ENCODE measurements around the gene RNF224.
"Not testable (repeated sequence)": the region's sequence is repeated elsewhere in the genome, so short reads cannot be mapped to it uniquely, and the experiment has no call there.

The RNF224 gene

DNA sequence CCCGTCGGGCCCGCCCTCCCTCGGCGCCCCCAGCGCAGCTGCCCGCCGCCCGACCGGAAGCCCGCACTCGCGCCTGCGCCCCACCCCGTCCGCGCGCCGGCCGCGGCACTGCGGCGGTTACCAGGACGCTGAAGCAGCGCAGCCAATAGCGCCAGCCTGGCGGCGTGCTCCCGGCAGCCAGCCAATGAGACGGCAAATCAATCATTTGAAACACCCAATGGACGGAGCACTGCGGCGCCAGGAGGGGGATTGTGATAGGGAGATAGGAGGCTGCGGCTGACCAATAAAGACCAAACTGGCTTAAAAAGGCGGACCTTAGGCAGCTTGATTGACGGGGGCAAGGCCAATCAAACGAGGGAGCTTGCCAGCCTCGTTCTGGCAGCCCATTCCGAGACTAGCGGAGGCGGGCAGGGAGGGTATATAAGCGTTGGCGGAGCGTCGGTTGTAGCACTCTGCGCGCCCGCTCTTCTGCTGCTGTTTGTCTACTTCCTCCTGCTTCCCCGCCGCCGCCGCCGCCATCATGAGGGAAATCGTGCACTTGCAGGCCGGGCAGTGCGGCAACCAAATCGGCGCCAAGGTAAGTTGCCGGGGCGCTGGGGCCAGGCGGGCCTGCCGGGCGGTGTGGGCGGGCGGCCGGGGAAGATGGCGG is 13.7 kb downstream of the RNF224 start, which contains the start of gene TUBB4B:
TSS of gene TUBB4B (plus strand) at position 447 of the 649 bp plus-strand sequence. CDS start at position 521, 74 bp downstream.
- peak; percentile 89 to 96 for DNase-seq (ENCODE audit: low read depth in 2 of 2)

- DNase-seq (ENCODE audit: low read depth in 2 of 2): peak; percentile 65 to 69
These were observed 14.4 kb downstream of the RNF224 start for GRCh38 chr9:137241490-137242268.

DNA sequence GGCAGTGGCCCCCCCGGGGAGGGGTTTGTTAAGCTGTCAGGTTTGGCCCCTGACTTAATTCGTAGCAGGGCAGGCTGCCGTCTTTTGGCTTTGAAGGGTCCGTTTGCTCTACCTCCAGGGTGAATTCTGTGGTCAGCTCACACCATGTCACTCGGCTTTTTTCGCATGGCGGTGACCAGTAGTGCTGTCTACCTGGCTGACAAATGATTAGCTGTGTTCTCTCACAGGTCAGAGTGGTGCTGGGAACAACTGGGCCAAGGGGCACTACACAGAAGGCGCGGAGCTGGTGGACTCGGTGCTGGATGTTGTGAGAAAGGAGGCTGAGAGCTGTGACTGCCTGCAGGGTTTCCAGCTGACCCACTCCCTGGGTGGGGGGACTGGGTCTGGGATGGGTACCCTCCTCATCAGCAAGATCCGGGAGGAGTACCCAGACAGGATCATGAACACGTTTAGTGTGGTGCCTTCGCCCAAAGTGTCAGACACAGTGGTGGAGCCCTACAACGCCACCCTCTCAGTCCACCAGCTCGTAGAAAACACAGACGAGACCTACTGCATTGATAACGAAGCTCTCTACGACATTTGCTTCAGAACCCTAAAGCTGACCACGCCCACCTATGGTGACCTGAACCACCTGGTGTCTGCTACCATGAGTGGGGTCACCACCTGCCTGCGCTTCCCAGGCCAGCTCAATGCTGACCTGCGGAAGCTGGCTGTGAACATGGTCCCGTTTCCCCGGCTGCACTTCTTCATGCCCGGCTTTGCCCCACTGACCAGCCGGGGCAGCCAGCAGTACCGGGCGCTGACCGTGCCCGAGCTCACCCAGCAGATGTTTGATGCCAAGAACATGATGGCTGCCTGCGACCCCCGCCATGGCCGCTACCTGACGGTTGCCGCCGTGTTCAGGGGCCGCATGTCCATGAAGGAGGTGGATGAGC is 15.2 kb downstream of the RNF224 start:
- DNase-seq (ENCODE audit: low read depth in 2 of 2): no peak

DNA sequence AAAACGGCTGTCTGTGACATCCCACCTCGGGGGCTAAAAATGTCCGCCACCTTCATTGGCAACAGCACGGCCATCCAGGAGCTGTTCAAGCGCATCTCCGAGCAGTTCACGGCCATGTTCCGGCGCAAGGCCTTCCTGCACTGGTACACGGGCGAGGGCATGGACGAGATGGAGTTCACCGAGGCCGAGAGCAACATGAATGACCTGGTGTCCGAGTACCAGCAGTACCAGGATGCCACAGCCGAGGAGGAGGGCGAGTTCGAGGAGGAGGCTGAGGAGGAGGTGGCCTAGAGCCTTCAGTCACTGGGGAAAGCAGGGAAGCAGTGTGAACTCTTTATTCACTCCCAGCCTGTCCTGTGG is 15.9 kb downstream of the RNF224 start:
- DNase-seq (ENCODE audit: low read depth in 2 of 2): not testable (repeated sequence)

DNA sequence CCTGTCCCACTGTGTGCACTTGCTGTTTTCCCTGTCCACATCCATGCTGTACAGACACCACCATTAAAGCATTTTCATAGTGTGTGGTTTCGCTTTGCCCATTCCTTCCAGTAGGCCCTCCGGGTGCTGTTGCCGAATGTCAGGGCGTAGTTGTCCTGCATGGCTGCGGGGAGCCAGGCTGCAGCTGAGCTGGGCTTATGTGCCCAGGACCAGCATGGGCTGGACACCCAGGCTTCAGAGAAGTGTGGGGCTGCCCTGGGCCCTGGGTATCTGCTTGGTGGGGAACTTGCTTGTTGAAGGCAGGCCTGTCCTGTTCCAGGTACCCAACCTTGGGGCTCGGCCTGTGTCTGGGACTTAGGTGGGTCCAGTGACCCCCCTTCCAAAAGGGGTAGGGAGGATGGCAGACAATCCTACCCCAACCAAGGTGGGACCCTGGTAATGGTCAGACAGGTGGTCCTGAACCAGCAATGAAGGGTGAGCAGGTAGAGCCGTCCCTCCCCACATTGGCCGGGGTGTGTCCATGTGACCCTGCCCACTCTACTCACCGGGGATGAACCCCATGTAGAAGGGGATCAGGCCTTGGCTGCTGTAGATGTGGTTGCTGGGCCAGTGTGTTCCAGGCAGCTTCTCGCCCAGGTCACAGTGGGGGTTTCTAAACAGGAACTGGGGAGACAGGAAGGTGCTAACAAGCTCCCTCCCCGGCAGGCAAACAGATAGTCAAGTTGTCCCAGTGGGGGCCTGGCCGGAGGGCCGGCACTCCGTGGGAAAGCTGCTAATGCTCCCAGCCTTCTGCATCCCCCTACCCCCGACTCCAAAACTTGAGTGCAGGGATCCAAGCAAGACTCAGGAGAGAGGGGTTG is 16.6 kb downstream of the RNF224 start:
- no peak for DNase-seq (ENCODE audit: low read depth in 2 of 2)

DNA sequence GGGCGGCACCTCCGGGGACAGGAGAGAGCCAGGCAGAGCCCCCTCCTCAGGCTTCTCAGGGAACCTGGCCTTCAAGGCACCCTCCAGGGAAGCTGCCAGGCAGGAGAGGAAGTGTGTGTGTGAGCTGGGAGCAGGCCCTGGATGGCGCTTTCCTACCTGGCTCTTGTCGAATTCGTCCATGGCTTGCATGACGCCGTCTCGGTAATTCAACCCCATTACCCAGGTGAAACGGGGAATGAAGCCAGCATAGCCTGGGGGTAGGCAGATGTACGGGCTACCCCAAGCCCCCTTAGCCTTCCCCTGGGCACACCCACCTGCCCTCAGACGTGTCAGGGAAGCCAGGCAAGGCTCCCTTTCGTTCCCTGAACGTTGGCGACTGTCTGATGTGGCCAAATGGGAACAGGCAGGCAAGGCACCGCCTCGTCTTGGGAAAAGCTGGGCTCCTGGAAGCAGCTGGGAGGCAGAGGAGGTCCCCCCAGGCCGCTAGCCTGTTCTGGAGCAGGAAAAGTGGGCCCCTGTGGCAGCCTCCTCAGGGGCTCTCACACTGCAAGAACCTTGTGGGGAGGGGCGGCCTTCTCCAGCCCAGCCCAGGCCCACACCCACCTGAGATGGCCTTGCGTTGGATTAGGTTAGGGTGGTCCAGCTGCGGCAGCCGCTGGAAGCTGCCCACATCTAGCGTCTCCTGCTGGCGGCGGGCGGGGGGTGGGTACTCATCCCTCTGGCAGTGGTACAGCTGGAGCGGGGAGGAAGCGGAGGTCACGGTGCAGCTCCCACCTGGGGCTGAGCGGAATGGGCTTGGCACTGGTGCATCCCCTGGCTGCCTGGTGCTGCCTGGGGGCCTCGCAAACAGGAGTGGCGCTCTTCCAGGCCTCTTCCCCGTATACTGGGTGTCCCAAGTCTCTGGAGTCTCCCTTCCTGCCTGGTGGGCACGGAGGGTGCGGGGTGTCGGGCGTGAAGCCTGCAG is 17.5 kb downstream of the RNF224 start:
- DNase-seq (ENCODE audit: low read depth in 2 of 2): no peak

- DNase-seq (ENCODE audit: low read depth in 2 of 2): no peak
These were observed 18.4 kb downstream of the RNF224 start for GRCh38 chr9:137245450-137246421.

GRCh38 chr9:137247135-137247915 is 20.0 kb downstream of the RNF224 start:
- no peak for DNase-seq (ENCODE audit: low read depth in 2 of 2)

GRCh38 chr9:137247916-137248175 is 20.5 kb downstream of the RNF224 start:
- no peak for DNase-seq (ENCODE audit: low read depth in 2 of 2)

- no peak for DNase-seq (ENCODE audit: low read depth in 2 of 2)
These were observed 23.3 kb downstream of the RNF224 start for GRCh38 chr9:137250329-137251193.

DNA sequence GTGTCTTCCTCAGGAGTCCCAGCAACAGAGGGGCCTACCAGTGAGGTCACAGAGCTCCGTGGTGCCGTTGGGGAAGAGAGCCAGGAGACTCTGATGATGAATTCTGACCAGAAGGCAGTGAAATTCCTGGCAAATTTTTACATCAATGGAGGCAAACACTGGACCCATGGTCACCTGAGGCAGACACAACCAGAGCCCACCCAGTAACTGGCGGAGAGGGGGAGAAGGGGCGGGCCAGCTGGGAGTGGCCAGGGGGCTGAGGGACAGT is 23.8 kb downstream of the RNF224 start, which contains the start of gene STPG3:
TSS of gene STPG3 (plus strand) at position 93 of the 268 bp plus-strand sequence. CDS start at position 94, 1 bp downstream.
- no peak for DNase-seq (ENCODE audit: low read depth in 2 of 2)

DNA sequence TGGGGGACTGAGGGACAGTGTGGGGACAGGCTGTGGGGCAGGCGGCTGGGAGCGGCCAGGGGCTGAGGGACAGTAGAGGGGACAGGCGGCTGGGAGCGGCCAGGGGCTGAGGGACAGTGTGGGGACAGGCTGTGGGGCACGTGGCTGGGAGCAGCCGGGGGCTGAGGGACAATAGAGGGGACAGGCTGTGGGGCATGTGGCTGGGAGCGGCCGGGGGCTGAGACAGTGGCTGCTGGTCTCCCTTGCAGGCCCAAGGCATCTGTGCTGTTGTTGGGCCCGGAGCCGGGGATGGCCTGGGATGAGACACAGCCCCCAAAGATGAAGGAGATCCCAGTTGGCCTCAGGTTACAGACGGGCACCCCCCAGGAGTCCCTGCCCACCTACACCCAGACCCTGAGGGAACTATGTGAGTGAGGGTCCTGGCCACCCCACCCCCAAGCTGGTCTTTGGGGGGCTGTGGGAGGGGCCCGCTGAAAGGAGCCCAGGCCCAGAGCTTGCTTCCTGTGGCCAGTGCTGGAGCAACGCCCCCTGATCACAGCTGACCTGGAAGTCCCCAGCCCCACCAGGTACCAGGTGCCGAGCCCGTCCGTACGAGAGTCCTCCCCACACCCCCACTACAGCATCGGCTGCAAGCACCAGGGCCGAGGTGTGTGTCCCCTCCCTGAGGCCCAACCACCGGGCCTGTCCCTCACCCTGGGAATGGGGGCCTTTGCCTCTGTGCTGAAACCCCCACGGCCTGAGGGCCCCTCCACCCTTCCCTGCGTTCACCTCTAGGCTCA is 24.4 kb downstream of the RNF224 start:
- DNase-seq (ENCODE audit: low read depth in 2 of 2): no peak

DNA sequence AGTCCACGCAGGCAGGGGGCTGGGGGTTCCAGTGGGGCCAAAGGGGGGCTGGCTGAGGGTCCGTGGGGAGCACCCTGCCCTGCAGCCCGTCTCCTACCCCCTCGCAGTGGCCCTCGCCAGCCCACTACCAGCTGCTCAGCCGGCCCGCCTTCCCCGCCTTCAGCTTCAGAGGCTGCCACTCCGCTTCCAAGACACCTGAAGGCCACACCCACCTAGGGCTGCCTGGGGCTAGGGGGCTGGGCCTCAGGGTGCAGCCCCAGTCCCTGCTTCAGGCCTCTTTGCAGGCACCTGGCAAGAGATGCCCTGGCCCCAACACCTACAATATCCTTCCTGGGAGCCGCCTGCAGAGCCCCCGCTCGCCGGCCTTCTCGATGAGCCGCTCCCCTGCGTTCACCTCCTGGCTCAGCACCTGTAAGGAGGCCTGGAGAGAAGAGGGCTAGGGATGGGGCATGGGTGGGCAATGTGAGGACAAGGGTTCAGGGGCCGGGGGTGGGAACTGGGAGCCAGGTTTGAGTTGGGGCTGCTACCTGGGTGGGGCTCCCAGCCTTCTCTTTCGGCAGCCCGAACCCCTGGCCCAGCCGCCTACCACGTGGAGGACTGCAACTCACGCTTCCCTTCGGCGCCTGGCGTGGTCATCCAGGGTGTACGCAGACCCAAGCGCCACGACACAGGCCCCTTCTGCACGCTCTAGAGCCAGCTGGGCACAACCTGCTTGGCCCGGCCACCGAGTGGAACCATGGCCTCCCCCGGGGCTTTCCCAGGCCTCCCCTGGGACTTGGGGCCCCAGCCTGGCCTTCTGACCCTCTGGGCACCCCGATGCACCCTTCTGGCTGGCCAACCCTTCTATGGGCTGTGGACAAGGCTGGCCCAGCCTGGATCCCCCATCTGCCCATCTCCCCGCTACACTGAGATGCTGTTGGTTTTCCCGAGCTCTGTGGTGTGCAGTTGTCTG is 25.5 kb downstream of the RNF224 start:
- DNase-seq (ENCODE audit: low read depth in 2 of 2): no peak

DNA sequence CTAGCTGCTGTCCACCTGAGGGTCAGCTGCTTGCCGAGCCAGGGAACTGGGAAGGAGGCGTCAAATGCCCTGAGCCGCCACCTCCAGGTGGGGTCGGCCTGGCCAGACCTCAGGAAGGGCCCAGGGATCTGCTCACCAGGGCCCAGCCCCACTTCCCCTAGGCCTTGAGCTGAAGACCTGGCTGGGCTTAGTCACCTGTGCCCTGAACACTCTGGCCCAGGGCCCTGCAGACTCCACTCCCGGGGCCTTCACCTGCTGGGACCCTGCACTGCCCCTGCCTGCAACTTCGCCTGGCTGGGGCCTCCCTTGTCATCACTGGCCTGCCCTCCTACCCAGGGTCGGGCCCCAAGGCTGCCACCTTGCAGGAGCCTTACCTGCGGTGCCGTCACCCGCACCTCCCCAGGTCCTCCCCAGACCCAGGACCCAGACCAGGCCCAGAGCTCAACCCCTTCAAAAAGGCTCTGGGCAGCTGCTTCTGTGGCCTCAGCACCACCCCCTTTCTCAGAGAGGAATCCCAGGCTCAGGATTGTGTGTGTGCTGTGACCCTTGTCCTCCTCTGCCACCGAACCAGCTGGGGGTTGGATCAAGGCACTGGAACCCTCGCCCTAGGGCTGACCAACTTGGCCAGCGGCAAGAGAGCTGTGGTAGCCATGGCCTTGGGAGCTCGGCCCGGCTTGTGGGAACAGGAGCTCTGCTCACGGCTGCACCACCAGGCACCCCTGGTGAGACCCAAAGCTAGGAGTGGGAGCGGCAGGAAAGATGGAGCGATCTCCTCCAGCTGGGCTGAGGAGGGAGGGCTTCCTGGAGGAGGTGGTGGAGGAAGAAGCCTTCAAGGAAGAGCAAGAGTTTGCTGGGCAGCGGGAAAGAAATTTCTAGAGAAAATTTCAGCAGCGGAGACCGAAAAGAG is 26.7 kb downstream of the RNF224 start:
- DNase-seq (ENCODE audit: low read depth in 2 of 2): no peak
